ENCODE measurements around the gene R3HDM1.
"Not testable (repeated sequence)": the region's sequence is repeated elsewhere in the genome, so short reads cannot be mapped to it uniquely, and the experiment has no call there.

- TF ChIP-seq, protein P1, sequence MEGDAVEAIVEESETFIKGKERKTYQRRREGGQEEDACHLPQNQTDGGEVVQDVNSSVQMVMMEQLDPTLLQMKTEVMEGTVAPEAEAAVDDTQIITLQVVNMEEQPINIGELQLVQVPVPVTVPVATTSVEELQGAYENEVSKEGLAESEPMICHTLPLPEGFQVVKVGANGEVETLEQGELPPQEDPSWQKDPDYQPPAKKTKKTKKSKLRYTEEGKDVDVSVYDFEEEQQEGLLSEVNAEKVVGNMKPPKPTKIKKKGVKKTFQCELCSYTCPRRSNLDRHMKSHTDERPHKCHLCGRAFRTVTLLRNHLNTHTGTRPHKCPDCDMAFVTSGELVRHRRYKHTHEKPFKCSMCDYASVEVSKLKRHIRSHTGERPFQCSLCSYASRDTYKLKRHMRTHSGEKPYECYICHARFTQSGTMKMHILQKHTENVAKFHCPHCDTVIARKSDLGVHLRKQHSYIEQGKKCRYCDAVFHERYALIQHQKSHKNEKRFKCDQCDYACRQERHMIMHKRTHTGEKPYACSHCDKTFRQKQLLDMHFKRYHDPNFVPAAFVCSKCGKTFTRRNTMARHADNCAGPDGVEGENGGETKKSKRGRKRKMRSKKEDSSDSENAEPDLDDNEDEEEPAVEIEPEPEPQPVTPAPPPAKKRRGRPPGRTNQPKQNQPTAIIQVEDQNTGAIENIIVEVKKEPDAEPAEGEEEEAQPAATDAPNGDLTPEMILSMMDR (IDR thresholded peaks at IDR 0.05): not testable (repeated sequence)
- TF ChIP-seq POLR2A (IDR thresholded peaks at IDR 0.05): not testable (repeated sequence)
These were observed 172.8 kb downstream of the R3HDM1 start for GRCh38 chr2:135704075-135704474.
